WTC11 (cell line): ENCODE data around the gene KDM4F. TPM values are rescaled to one million over a fixed set of nuclear protein-coding genes. Genes with fewer than 3 reads are reported as not detected.

Source experiments
- ATAC-seq: fragments of 200-7000 bp; cut with Tn5 transposase; 2 replicates; pipeline ENCODE4 v1.10.0; 2021; ENCODE audit warnings: mild to moderate bottlenecking, moderate library complexity
- CTCF ChIA-PET: fragments of 300-600 bp; sonication (Branson Sonifier 250); formaldehyde crosslinking; loops from one replicate; lab custom pipeline; 2021; ENCODE audit warnings: antibody characterized with exemption; lab: Charles Lee
- POLR2A ChIA-PET: fragments of 350-600 bp; sonication (Branson Sonifier 250); formaldehyde crosslinking; loops from one replicate; lab custom pipeline; 2021; ENCODE audit warnings: antibody characterized with exemption; lab: Charles Lee
- DNase-seq: peaks from one replicate; pipeline ENCODE4 v3.0.0; 2021; ENCODE audit warnings: low spot score
- H3K27ac Mint-ChIP-seq: 2 replicates; pipeline ENCODE4 v1.8.0; 2021; ENCODE audit warnings: mixed read lengths
- H3K27me3 Mint-ChIP-seq: 2 replicates; pipeline ENCODE4 v1.8.0; 2021; ENCODE audit warnings: low read depth, mild to moderate bottlenecking, moderate library complexity, mixed read lengths
- H3K36me3 Mint-ChIP-seq: 2 replicates; pipeline ENCODE4 v1.8.0; 2021; ENCODE audit warnings: mixed read lengths
- H3K4me1 Mint-ChIP-seq: 2 replicates; pipeline ENCODE4 v1.8.0; 2022; ENCODE audit warnings: mixed read lengths
- H3K4me3 Mint-ChIP-seq: 2 replicates; pipeline ENCODE4 v1.8.0; 2021; ENCODE audit warnings: mild to moderate bottlenecking, moderate library complexity, mixed read lengths
- H3K9me3 Mint-ChIP-seq: 2 replicates; pipeline ENCODE4 v1.8.0; 2021; ENCODE audit warnings: mixed read lengths
- ATF1 ChIP-seq: sonication (generic); formaldehyde crosslinking; IDR thresholded peaks from 2 replicates; pipeline ENCODE4 v1.8.1; 2023; ENCODE audit warnings: mild to moderate bottlenecking, moderate library complexity, missing genetic modification reagents
- CREM ChIP-seq: sonication (generic); formaldehyde crosslinking; IDR thresholded peaks from 2 replicates; pipeline ENCODE4 v1.8.1; 2022; ENCODE audit warnings: mild to moderate bottlenecking, missing genetic modification reagents, moderate library complexity
- E2F5 ChIP-seq: sonication (generic); formaldehyde crosslinking; IDR thresholded peaks from 2 replicates; pipeline ENCODE4 v1.8.1; 2022; ENCODE audit warnings: mild to moderate bottlenecking, moderate library complexity, missing genetic modification reagents
- ETV6 ChIP-seq: sonication (generic); formaldehyde crosslinking; IDR thresholded peaks from 2 replicates; pipeline ENCODE4 v1.8.1; 2022; ENCODE audit warnings: mild to moderate bottlenecking, missing genetic modification reagents
- FOXK1 ChIP-seq: sonication (generic); formaldehyde crosslinking; IDR thresholded peaks from 2 replicates; pipeline ENCODE4 v1.8.0; 2022; ENCODE audit warnings: mild to moderate bottlenecking, moderate library complexity, missing genetic modification reagents
- FOXP1 ChIP-seq: sonication (generic); formaldehyde crosslinking; IDR thresholded peaks from 2 replicates; pipeline ENCODE4 v1.8.0; 2022; ENCODE audit warnings: missing genetic modification reagents, mild to moderate bottlenecking, moderate library complexity, borderline replicate concordance
- HMGXB4 ChIP-seq: sonication (generic); formaldehyde crosslinking; IDR thresholded peaks from 2 replicates; pipeline ENCODE4 v1.8.1; 2023; ENCODE audit warnings: mild to moderate bottlenecking, moderate library complexity, missing genetic modification reagents
- MAX ChIP-seq: sonication (generic); formaldehyde crosslinking; IDR thresholded peaks from 2 replicates; pipeline ENCODE4 v1.8.0; 2022; ENCODE audit warnings: mild to moderate bottlenecking, missing genetic modification reagents
- MXD4 ChIP-seq: fragments of 250-450 bp; sonication (Bioruptor Pico); IDR thresholded peaks from 2 replicates; pipeline ENCODE4 v1.8.0; 2021; ENCODE audit warnings: mild to moderate bottlenecking, moderate library complexity, borderline replicate concordance
- MYBL2 ChIP-seq: sonication (generic); formaldehyde crosslinking; IDR thresholded peaks from 2 replicates; pipeline ENCODE4 v1.8.1; 2023; ENCODE audit warnings: mild to moderate bottlenecking, moderate library complexity, missing genetic modification reagents
- NFE2L1 ChIP-seq: sonication (generic); formaldehyde crosslinking; IDR thresholded peaks from 2 replicates; pipeline ENCODE4 v1.8.1; 2023; ENCODE audit warnings: missing genetic modification reagents
- PREB ChIP-seq: sonication (generic); formaldehyde crosslinking; IDR thresholded peaks from 2 replicates; pipeline ENCODE4 v1.8.1; 2022; ENCODE audit warnings: mild to moderate bottlenecking, missing genetic modification reagents, moderate library complexity, borderline replicate concordance
- RELA ChIP-seq: sonication (generic); formaldehyde crosslinking; IDR thresholded peaks from 2 replicates; pipeline ENCODE4 v1.8.1; 2022; ENCODE audit warnings: missing genetic modification reagents, mild to moderate bottlenecking, borderline replicate concordance
- TCF7 ChIP-seq: sonication (generic); formaldehyde crosslinking; IDR thresholded peaks from 2 replicates; pipeline ENCODE4 v1.8.0; 2022; ENCODE audit warnings: mild to moderate bottlenecking, low read depth, missing genetic modification reagents, moderate library complexity
- TEAD1 ChIP-seq: sonication (generic); formaldehyde crosslinking; IDR thresholded peaks from 2 replicates; pipeline ENCODE4 v1.8.0; 2022; ENCODE audit warnings: mild to moderate bottlenecking, missing genetic modification reagents
- TP53 ChIP-seq: sonication (generic); formaldehyde crosslinking; IDR thresholded peaks from 2 replicates; pipeline ENCODE4 v1.8.1; 2023; ENCODE audit warnings: mild to moderate bottlenecking, missing genetic modification reagents
- USF1 ChIP-seq: sonication (generic); formaldehyde crosslinking; IDR thresholded peaks from 2 replicates; pipeline ENCODE4 v1.8.0; 2022; ENCODE audit warnings: mild to moderate bottlenecking, missing genetic modification reagents
- USF2 ChIP-seq: sonication (generic); formaldehyde crosslinking; IDR thresholded peaks from 2 replicates; pipeline ENCODE4 v1.8.1; 2023; ENCODE audit warnings: mild to moderate bottlenecking, missing genetic modification reagents, moderate library complexity
- ZBTB21 ChIP-seq: sonication (generic); formaldehyde crosslinking; IDR thresholded peaks from 2 replicates; pipeline ENCODE4 v1.8.1; 2023; ENCODE audit warnings: mild to moderate bottlenecking, missing genetic modification reagents, borderline replicate concordance
- ZNF138 ChIP-seq: sonication (generic); formaldehyde crosslinking; conservative IDR thresholded peaks from 2 replicates; pipeline ENCODE4 v1.8.1; 2022; ENCODE audit warnings: mild to moderate bottlenecking, moderate library complexity, missing genetic modification reagents
- ZNF232 ChIP-seq: sonication (generic); formaldehyde crosslinking; IDR thresholded peaks from 2 replicates; pipeline ENCODE4 v1.8.0; 2022; ENCODE audit warnings: mild to moderate bottlenecking, missing genetic modification reagents
- ZNF263 ChIP-seq: sonication (generic); formaldehyde crosslinking; IDR thresholded peaks from 2 replicates; pipeline ENCODE4 v1.8.1; 2022; ENCODE audit warnings: low read depth, mild to moderate bottlenecking, moderate library complexity, missing genetic modification reagents
- ZNF281 ChIP-seq: sonication (generic); formaldehyde crosslinking; IDR thresholded peaks from 2 replicates; pipeline ENCODE4 v1.8.0; 2023; ENCODE audit warnings: mild to moderate bottlenecking, missing genetic modification reagents
- ZNF396 ChIP-seq: fragments of 250-450 bp; sonication (Bioruptor Pico); IDR thresholded peaks from 2 replicates; pipeline ENCODE4 v1.8.0; 2021; ENCODE audit warnings: mild to moderate bottlenecking, moderate library complexity, borderline replicate concordance
- ZNF423 ChIP-seq: fragments of 250-450 bp; sonication (Bioruptor Pico); IDR thresholded peaks from 2 replicates; pipeline ENCODE4 v2.1.2; 2022; ENCODE audit warnings: mild to moderate bottlenecking, moderate library complexity
- ZSCAN18 ChIP-seq: fragments of 250-450 bp; sonication (Bioruptor Pico); IDR thresholded peaks from 2 replicates; pipeline ENCODE4 v2.1.2; 2022; ENCODE audit warnings: mild to moderate bottlenecking, moderate library complexity
- total RNA-seq: library from RNA; stranded (reverse); gene quantifications from 3 replicates; pipeline ENCODE4 v1.2.3, GENCODE V29; 2021

KDM4F gene
- total RNA-seq, 1 experiment from 2014 or later, result not detected

GRCh38 chr11:95067039-95067840 is 18.0 kb downstream of the KDM4F start:
- peak overlapping the region; percentile 80 for H3K27ac Mint-ChIP-seq
- ChIA-PET CTCF (interaction anchor here (0.7 to 5.1 kb wide), 18 partner anchors 9 to 722 kb away, joined by 3 to 89 read pairs (median 4); partner anchors contain the start of genes CWC15, ENDOD1, FAM76B and KDM4D), POLR2A (interaction anchor here (0.6 to 2.9 kb wide), 9 partner anchors 14 to 1229 kb away, joined by 4 to 19 read pairs (median 6); partner anchors contain the start of genes CWC15, ENDOD1, FAM76B and KDM4D)
- TF ChIP-seq USF1 (CRISPR knock-in tag) (peak; percentile 14; the same call in 1 of the 2 replicates), E2F5 (peak; percentile 44; the same call in 1 of the 2 replicates), ZBTB21 (CRISPR knock-in tag) (0 out of 2 replicates have a peak, but pooled peaks have one; percentile 64), ZNF138 (peak; percentile 86; the same call in 1 of the 2 replicates), MXD4 (CRISPR knock-in tag) (no peak), MAX (peak; percentile 76), TEAD1 (CRISPR knock-in tag) (0 out of 2 replicates have a peak, but pooled peaks have one; percentile 19), HMGXB4 (peak; percentile 52; the same call in 1 of the 2 replicates), ZSCAN18 (CRISPR knock-in tag) (no peak), CREM (CRISPR knock-in tag) (peak; percentile 22; the same call in 1 of the 2 replicates), ATF1 (CRISPR knock-in tag) (no peak), NFE2L1 (CRISPR knock-in tag) (peak; percentile 37; the same call in 1 of the 2 replicates), FOXP1 (CRISPR knock-in tag) (peak; percentile 86), ZNF396 (CRISPR knock-in tag) (no peak), TCF7 (CRISPR knock-in tag) (0 out of 2 replicates have a peak, but pooled peaks have one; percentile 32), ZNF263 (no peak), MYBL2 (peak; percentile 83), ETV6 (0 out of 2 replicates have a peak, but pooled peaks have one; percentile 62), ZNF423 (CRISPR knock-in tag) (no peak), RELA (CRISPR knock-in tag) (peak; percentile 81; the same call in 1 of the 2 replicates), ZNF232 (CRISPR knock-in tag) (peak; percentile 75), USF2 (CRISPR knock-in tag) (0 out of 2 replicates have a peak, but pooled peaks have one; percentile 9), TP53 (CRISPR knock-in tag) (peak; percentile 64; the same call in 1 of the 2 replicates), ZNF281 (CRISPR knock-in tag) (no peak), PREB (0 out of 2 replicates have a peak, but pooled peaks have one; percentile 17), FOXK1 (CRISPR knock-in tag) (peak; percentile 53)

More at GRCh38 chr11:95067039-95067840, 18.0 kb downstream of the KDM4F start:
- DNase-seq (peak; percentile 79), ATAC-seq (peak; percentile 78)
- Mint-ChIP-seq H3K4me1 (peaks cover 17% of the 10 kb centered on the region), H3K9me3 (no peaks in the 10 kb centered on the region), H3K27me3 (no peaks in the 10 kb centered on the region; the same call in 1 of the 2 replicates), H3K36me3 (no peaks in the 10 kb centered on the region), H3K4me3 (peak overlapping the region; percentile 86)
